T47D (cell line): ENCODE measurements around the gene PLA2G4B.

Experiments used
- DNase-seq, 2 experiments: peaks; one replicate each; pipeline versions ENCODE4 v3.0.0 to v3.0.0-alpha.2; 2011 to 2012; ENCODE audit warnings: low read depth in 1 of 2, low spot score in 1 of 2
- JUND ChIP-seq: IDR thresholded peaks from 2 replicates; pipeline ENCODE4 v1.6.1; 2012; ENCODE audit warnings: low read depth
- in situ Hi-C: cut with HindIII; loops from 2 replicates; pipeline ENCODE4 v1.10.0; 2016; ENCODE audit warnings: low sequenced_read_pairs, low pct_unique_long_range_greater_than_20kb

Gene PLA2G4B

GRCh38 chr15:41836713-41837454 lies 1.8 kb upstream of the PLA2G4B start:
- in situ Hi-C loops = no loop called here
- TF ChIP-seq JUND = no peak
- DNase-seq = no peak

GRCh38 chr15:41839781-41840491 lies 1.3 kb downstream of the PLA2G4B start:
- no peak for DNase-seq
- TF ChIP-seq JUND = no peak
- in situ Hi-C loops = no loop called here

GRCh38 chr15:41840673-41841072 lies 2.0 kb downstream of the PLA2G4B start:
- DNase-seq = no peak
- TF ChIP-seq JUND = no peak
- in situ Hi-C loops = no loop called here

- DNase-seq = no peak
- in situ Hi-C loops = no loop called here
- no peak for TF ChIP-seq JUND
Observed at GRCh38 chr15:41841131-41841530, 2.5 kb downstream of the PLA2G4B start.

GRCh38 chr15:41842229-41842628 lies 3.6 kb downstream of the PLA2G4B start:
- TF ChIP-seq JUND = no peak
- in situ Hi-C loops = no loop called here
- DNase-seq = no peak

- no peak for TF ChIP-seq JUND
- DNase-seq = no peak
- in situ Hi-C loops = no loop called here
Observed at GRCh38 chr15:41843571-41843970, 4.9 kb downstream of the PLA2G4B start.

GRCh38 chr15:41844814-41845213 lies 6.2 kb downstream of the PLA2G4B start:
- DNase-seq = no peak
- no peak for TF ChIP-seq JUND
- in situ Hi-C loops = no loop called here

GRCh38 chr15:41847206-41847605 lies 8.6 kb downstream of the PLA2G4B start:
- in situ Hi-C loops = no loop called here
- TF ChIP-seq JUND = no peak
- no peak for DNase-seq

GRCh38 chr15:41847981-41848380 lies 9.3 kb downstream of the PLA2G4B start:
- no peak for DNase-seq
- in situ Hi-C loops = no loop called here
- TF ChIP-seq JUND = no peak

- DNase-seq = no peak
- in situ Hi-C loops = no loop called here
- no peak for TF ChIP-seq JUND
Observed at GRCh38 chr15:41848631-41849030, 10.0 kb downstream of the PLA2G4B start.

GRCh38 chr15:41849204-41849603 lies 10.6 kb downstream of the PLA2G4B start:
- no peak for TF ChIP-seq JUND
- no peak for DNase-seq
- in situ Hi-C loops = no loop called here

- in situ Hi-C loops = no loop called here
- TF ChIP-seq JUND = no peak
- peak; percentile 81 to 85 for DNase-seq
Observed at GRCh38 chr15:41849861-41850260, 11.2 kb downstream of the PLA2G4B start.

- in situ Hi-C loops = no loop called here
- no peak for TF ChIP-seq JUND
- no peak for DNase-seq
Observed at GRCh38 chr15:41850482-41851166, 12.0 kb downstream of the PLA2G4B start.
